GM12864 (cell line): ENCODE data around the gene DDX1.
A peak's percentile ranks its signal among the peaks of the same experiment; 100 is the strongest.

Experiments
- DNase-seq: peaks from one replicate; pipeline ENCODE4 v3.0.0-alpha.2; 2011; ENCODE audit warnings: low read depth
- H3K4me3 ChIP-seq: 2 replicates; pipeline ENCODE4 v1.5.1; 2011; ENCODE audit warnings: mild to moderate bottlenecking, low read depth, low read length, control low read depth
- TF ChIP-seq, protein P1 (sequence below): IDR thresholded peaks from 2 replicates; pipeline ENCODE4 v1.5.1; 2011; ENCODE audit warnings: low read depth, mild to moderate bottlenecking, moderate library complexity, low read length, control low read depth, inconsistent platforms; ENCODE audit errors: missing control alignments

DDX1 gene

DNA sequence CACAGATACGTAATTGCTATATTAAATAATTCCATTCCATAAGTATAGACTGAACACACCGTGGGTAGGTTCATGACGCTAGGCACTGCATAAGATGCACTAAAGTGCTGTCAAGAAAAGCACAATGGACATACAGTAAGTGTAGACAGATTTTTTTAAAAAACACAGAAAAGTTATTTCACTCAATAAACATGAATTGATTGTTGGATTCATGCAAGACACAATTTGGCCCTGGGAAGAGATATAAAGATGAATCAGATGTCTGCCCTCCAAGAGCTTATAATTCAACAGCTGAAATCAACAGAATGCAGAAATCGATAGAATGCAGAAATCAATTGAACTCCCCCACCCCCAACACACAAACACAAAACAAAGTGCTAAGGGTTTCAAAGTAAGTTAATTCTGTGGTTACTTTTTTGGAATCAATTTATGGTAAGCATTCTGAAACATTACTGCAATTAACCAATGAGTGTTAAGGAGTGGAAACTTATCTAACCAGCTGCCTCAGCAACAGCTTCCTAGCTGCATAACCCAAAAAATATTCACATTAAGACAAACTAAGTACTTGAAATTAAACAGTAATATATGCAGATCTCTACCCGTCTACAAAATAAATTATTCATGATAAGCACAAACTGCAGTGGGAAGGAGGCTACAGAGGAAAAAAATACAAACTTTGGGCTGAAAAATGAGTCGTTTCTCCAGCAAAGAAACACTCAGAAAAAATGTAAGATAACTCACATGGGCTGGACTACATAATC is 32.1 kb upstream of the DDX1 start:
- TF ChIP-seq, protein P1, sequence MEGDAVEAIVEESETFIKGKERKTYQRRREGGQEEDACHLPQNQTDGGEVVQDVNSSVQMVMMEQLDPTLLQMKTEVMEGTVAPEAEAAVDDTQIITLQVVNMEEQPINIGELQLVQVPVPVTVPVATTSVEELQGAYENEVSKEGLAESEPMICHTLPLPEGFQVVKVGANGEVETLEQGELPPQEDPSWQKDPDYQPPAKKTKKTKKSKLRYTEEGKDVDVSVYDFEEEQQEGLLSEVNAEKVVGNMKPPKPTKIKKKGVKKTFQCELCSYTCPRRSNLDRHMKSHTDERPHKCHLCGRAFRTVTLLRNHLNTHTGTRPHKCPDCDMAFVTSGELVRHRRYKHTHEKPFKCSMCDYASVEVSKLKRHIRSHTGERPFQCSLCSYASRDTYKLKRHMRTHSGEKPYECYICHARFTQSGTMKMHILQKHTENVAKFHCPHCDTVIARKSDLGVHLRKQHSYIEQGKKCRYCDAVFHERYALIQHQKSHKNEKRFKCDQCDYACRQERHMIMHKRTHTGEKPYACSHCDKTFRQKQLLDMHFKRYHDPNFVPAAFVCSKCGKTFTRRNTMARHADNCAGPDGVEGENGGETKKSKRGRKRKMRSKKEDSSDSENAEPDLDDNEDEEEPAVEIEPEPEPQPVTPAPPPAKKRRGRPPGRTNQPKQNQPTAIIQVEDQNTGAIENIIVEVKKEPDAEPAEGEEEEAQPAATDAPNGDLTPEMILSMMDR, result no peak

DNA sequence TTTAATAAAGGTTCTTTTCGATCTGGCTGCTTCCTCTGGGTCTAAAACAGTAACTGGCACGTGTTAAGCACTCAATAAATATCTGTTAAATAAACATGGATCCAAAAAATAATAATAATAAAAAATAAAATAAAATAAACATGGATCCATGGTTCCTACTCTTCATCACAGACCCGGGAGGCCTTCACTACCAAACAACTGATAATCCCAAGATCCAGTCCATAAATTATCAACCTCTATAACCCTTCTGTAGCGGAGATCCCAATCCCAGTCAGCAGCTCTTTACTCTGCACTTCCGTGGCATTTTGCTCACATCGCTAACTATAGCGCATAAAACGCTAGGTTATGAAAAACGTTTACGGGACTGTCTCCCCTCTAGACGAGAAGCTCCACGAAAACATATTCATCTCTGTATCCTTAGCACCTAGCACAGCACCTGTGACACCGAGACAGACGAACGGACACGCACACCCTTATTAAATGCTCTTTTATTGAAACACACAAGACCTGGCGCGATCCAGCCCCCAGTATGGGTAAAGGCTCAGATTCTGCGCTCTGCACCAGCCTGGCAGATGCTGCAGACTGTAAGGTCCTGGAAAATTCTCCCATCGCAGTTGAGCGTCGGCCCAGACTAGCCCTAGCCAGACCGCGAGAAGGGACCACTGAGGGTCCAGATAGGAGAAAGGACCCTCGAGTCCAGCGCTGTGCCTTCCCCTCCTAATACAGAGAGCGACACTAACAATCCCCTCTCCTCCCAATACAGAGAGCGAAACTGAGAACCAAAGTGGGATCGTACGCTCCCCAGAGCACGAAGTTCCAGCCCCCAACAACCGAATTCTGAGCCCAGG is 31.3 kb upstream of the DDX1 start:
- H3K4me3 ChIP-seq, result peak overlapping the region; percentile 96
- TF ChIP-seq, protein P1, result no peak
- no peak for DNase-seq

More for the DNA sequence above, 32.1 kb upstream of the DDX1 start:
- no peak for DNase-seq
- H3K4me3 ChIP-seq, result peak overlapping the region; percentile 96; the same call in 1 of the 2 replicates

DNA sequence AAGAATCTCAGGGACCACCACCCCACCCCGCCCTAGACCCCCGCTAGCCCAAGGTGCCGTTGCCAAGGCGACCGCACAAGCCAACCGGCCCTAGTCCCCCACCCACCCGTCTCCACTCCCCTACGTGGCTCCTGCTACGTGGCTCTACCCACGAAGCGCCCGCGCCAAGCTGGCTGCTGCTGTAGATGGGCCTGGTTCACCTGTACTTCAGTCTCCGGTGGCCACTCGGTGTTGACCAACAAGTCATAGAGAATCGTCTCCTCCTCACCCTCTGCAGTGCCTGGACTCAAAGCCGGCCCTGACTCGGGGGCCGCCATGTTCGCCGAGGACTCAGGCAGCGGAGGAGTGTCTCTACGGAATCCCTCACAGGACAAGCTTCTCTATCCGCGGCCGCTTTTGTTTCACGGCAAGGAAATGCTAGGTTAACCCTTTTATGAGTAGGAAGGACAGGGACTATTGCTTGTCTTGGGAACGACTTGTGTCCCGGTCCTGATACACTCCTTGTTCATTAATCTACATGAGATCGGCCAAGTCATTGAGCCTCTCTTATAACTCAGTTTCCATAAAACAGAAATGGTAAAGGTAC is 30.6 kb upstream of the DDX1 start, which contains the start of gene NBAS:
Gene NBAS, minus strand, starts transcription at position 347 of the 586 bp plus-strand sequence. Its CDS starts 30 bp downstream, at position 317.
- H3K4me3 ChIP-seq, result peak within 1 kb of the TSS; percentile 96
- TF ChIP-seq, protein P1, result no peak
- peak; percentile 59 for DNase-seq

DNA sequence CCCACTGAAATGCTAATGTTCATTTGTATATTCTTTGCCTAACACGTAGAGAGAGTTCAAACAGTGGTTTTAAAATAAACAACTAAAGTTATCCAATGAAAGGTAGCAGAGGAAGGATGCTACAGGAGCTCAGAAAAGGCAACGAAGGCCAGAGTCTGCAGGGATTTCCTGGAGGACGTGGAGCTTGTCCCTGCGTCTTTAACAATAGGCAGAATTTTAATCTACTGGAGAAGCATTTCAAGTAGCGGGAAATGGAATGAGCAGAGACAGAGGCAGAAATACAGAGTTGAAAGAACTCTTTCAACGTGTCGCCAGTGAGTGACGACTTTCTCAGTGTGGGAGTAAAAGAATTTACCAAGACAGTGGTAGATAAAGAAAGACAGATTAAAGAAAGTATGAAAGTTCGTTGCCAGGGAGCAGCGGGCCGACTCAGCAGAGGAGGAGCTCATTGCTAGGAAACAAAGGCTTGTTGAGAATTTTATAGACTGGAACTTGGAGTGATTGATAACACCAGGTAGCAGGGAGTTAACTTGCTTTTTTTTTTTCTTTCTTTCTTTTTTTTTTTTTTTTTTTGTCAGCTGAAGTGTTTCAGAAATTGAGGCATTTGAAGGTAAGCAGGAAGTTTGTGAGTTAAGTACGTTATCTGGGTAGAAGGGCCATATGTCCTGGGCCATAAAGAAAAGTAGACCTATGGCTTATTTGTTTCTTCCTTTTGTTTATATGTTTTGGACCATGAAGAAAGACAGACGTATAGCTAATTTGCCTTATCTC is 29.9 kb upstream of the DDX1 start:
- peak overlapping the region; percentile 96 for H3K4me3 ChIP-seq
- DNase-seq, result no peak
- TF ChIP-seq, protein P1, result no peak

DNA sequence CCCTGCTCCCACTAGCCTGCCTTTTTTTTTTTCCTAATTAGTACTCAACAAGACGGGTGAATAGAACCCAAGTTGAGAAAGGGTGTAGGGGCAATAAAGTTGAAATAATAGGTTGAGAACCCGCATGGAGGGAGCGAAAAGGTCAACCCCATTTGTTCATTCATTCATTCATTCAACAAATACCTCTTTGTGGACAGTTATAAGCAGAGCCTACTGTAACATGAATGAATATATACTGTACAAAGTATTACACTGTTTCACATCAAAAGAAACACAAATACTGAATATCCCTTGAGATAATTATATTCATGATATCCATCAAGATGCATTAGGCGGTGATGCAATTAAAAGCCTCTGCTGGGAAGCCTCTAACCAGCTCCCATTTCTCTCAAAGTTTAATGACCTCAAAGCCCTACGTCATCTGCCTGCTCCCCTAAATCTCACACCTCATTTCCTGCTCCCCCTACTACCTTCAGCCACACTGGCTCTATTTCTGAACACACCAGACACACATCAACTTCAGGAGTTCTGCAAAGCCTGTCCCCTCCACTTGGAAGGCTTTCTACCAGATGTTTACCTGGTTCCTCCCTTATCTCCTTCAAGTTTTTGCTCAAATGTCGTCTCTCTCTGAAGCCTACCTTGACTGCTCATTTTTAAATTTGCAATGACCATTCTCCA is 29.2 kb upstream of the DDX1 start:
- DNase-seq, result no peak
- H3K4me3 ChIP-seq, result no peak overlapping the region
- TF ChIP-seq, protein P1, result no peak
